ENCODE data around the gene SEMA3D. TPM values are rescaled to one million over a fixed set of nuclear protein-coding genes. Genes with fewer than 3 reads are reported as not detected.

The SEMA3D gene
- polyA plus RNA-seq, 1 donor from 2014 or later = 1.6 TPM

- no peaks in the 10 kb centered on the region for H3K36me3 ChIP-seq (ENCODE audit: insufficient read depth, low read length)
- H3K27me3 ChIP-seq (ENCODE audit: insufficient read depth, low read depth, low read length) = no peaks in the 10 kb centered on the region
- no peaks in the 10 kb centered on the region for H3K79me2 ChIP-seq (replicated peaks; ENCODE audit: insufficient read depth, low read length)
- H3K27ac ChIP-seq (ENCODE audit: low read length) = no peak overlapping the region
- H3K9me2 ChIP-seq (ENCODE audit: insufficient read depth, low read length) = no peaks in the 10 kb centered on the region
- no peaks in the 10 kb centered on the region for H3K9me3 ChIP-seq (ENCODE audit: low read length)
- no peak overlapping the region for H3K9ac ChIP-seq (ENCODE audit: low read length)
- no peak overlapping the region for H3K4me3 ChIP-seq (ENCODE audit: low read length)
- TF ChIP-seq, protein P1, sequence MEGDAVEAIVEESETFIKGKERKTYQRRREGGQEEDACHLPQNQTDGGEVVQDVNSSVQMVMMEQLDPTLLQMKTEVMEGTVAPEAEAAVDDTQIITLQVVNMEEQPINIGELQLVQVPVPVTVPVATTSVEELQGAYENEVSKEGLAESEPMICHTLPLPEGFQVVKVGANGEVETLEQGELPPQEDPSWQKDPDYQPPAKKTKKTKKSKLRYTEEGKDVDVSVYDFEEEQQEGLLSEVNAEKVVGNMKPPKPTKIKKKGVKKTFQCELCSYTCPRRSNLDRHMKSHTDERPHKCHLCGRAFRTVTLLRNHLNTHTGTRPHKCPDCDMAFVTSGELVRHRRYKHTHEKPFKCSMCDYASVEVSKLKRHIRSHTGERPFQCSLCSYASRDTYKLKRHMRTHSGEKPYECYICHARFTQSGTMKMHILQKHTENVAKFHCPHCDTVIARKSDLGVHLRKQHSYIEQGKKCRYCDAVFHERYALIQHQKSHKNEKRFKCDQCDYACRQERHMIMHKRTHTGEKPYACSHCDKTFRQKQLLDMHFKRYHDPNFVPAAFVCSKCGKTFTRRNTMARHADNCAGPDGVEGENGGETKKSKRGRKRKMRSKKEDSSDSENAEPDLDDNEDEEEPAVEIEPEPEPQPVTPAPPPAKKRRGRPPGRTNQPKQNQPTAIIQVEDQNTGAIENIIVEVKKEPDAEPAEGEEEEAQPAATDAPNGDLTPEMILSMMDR (IDR thresholded peaks at IDR 0.05; ENCODE audit: poor library complexity, severe bottlenecking) = no peak
- TF ChIP-seq EZH2 (IDR thresholded peaks at IDR 0.05; ENCODE audit: borderline replicate concordance, insufficient read depth, low read length, poor library complexity, severe bottlenecking) = no peak
- TF ChIP-seq EP300 (conservative IDR thresholded peaks at IDR 0.05; ENCODE audit: poor library complexity, severe bottlenecking) = no peak
- no peak for TF ChIP-seq MXI1 (conservative IDR thresholded peaks at IDR 0.05; ENCODE audit: poor library complexity, severe bottlenecking)
- TF ChIP-seq RAD21 (conservative IDR thresholded peaks at IDR 0.05) = no peak
- TF ChIP-seq TAF1 (IDR thresholded peaks at IDR 0.05; ENCODE audit: low read depth) = no peak
- no peak for TF ChIP-seq REST (IDR thresholded peaks at IDR 0.05; ENCODE audit: borderline replicate concordance)
- TF ChIP-seq SMC3 (conservative IDR thresholded peaks at IDR 0.05; ENCODE audit: poor library complexity) = no peak
- TF ChIP-seq POLR2AphosphoS5 (IDR thresholded peaks at IDR 0.05) = no peak
- H4K20me1 ChIP-seq (ENCODE audit: insufficient read depth) = no peaks in the 10 kb centered on the region
- no peak overlapping the region for H2AFZ ChIP-seq (ENCODE audit: low read depth, low read length)
- H3K4me2 ChIP-seq (ENCODE audit: low read length) = no peak overlapping the region
- H3F3A ChIP-seq (ENCODE audit: insufficient read depth, low read length, poor library complexity, severe bottlenecking) = no peaks in the 10 kb centered on the region
These were observed 8.1 kb downstream of the SEMA3D start for GRCh38 chr7:85178531-85179298.

- Histone ChIP-seq H2AFZ (ENCODE audit: low read depth, low read length) (no peak overlapping the region), H3K36me3 (ENCODE audit: insufficient read depth, low read length) (no peaks in the 10 kb centered on the region), H3K9ac (ENCODE audit: low read length) (no peak overlapping the region), H3K79me2 (replicated peaks; ENCODE audit: insufficient read depth, low read length) (no peaks in the 10 kb centered on the region), H3K27ac (ENCODE audit: low read length) (no peak overlapping the region), H3K4me3 (ENCODE audit: low read length) (no peak overlapping the region), H4K20me1 (ENCODE audit: insufficient read depth) (no peaks in the 10 kb centered on the region), H3K4me2 (ENCODE audit: low read length) (no peak overlapping the region), H3F3A (ENCODE audit: insufficient read depth, low read length, poor library complexity, severe bottlenecking) (no peaks in the 10 kb centered on the region), H3K27me3 (ENCODE audit: insufficient read depth, low read depth, low read length) (no peaks in the 10 kb centered on the region), H3K9me3 (ENCODE audit: low read length) (no peaks in the 10 kb centered on the region), H3K9me2 (ENCODE audit: insufficient read depth, low read length) (no peaks in the 10 kb centered on the region)
- TF ChIP-seq POLR2AphosphoS5 (IDR thresholded peaks at IDR 0.05) (no peak), MXI1 (conservative IDR thresholded peaks at IDR 0.05; ENCODE audit: poor library complexity, severe bottlenecking) (no peak), SMC3 (conservative IDR thresholded peaks at IDR 0.05; ENCODE audit: poor library complexity) (no peak), REST (IDR thresholded peaks at IDR 0.05; ENCODE audit: borderline replicate concordance) (no peak), RAD21 (conservative IDR thresholded peaks at IDR 0.05) (no peak), EZH2 (IDR thresholded peaks at IDR 0.05; ENCODE audit: borderline replicate concordance, insufficient read depth, low read length, poor library complexity, severe bottlenecking) (no peak), EP300 (conservative IDR thresholded peaks at IDR 0.05; ENCODE audit: poor library complexity, severe bottlenecking) (no peak), TAF1 (IDR thresholded peaks at IDR 0.05; ENCODE audit: low read depth) (no peak)
- TF ChIP-seq, protein P1 (IDR thresholded peaks at IDR 0.05; ENCODE audit: poor library complexity, severe bottlenecking) = no peak
These were observed 9.5 kb downstream of the SEMA3D start for GRCh38 chr7:85177316-85177715.

Measured in neural cell (in vitro differentiated cells).